ENCODE measurements around the gene CHMP1B. TPM values are rescaled to one million over a fixed set of nuclear protein-coding genes. Genes with fewer than 3 reads are reported as not detected.
A peak's percentile ranks its signal among the peaks of the same experiment; 100 is the strongest.

Gene CHMP1B
- total and polyA plus RNA-seq, 9 of the 15 experiments (the other 6 are each of a cell fraction or from before 2014, with no cell fraction given) = 12.3 to 29.9 (median 19.0) TPM

- TF ChIP-seq HES1 (IDR thresholded peaks at IDR 0.05; ENCODE audit: low read depth) = no peak
- TF ChIP-seq TFAP4 (CRISPR knock-in tag; IDR thresholded peaks at IDR 0.05; ENCODE audit: borderline replicate concordance) = peak; percentile 78
- no peak for TF ChIP-seq ZFP91 (CRISPR knock-in tag; IDR thresholded peaks at IDR 0.05)
- TF ChIP-seq ZNF699 (CRISPR knock-in tag; IDR thresholded peaks at IDR 0.05; ENCODE audit: insufficient replicate concordance) = no peak
- TF ChIP-seq RNF219 (CRISPR knock-in tag; IDR thresholded peaks at IDR 0.05) = no peak
- TF ChIP-seq WHSC1 (IDR thresholded peaks at IDR 0.05; ENCODE audit: low read length) = no peak
- TF ChIP-seq ERF (CRISPR knock-in tag; IDR thresholded peaks at IDR 0.05) = no peak
- TF ChIP-seq OTX1 (CRISPR knock-in tag; IDR thresholded peaks at IDR 0.05) = no peak
- TF ChIP-seq PREB (CRISPR knock-in tag; IDR thresholded peaks at IDR 0.05) = no peak
- TF ChIP-seq ZNF239 (CRISPR knock-in tag; IDR thresholded peaks at IDR 0.05) = no peak
- peak; percentile 80; the same call in 1 of the 2 replicates for TF ChIP-seq SMARCA4 (IDR thresholded peaks at IDR 0.05)
- no peak for TF ChIP-seq STAT5B (CRISPR knock-in tag; IDR thresholded peaks at IDR 0.05)
- TF ChIP-seq BRF2 (IDR thresholded peaks at IDR 0.05; ENCODE audit: borderline replicate concordance, insufficient read depth, insufficient read length) = no peak
- no peak; the same call in 1 of the 2 replicates for TF ChIP-seq EGR1 (conservative IDR thresholded peaks at IDR 0.05)
- TF ChIP-seq POLR2AphosphoS5 (IDR thresholded peaks at IDR 0.05; ENCODE audit: control insufficient read depth, insufficient read depth, low read depth, low read length) = no peak
- peak; percentile 77 for TF ChIP-seq MEIS2 (IDR thresholded peaks at IDR 0.05; ENCODE audit: partially characterized antibody)
- TF ChIP-seq L3MBTL2 (IDR thresholded peaks at IDR 0.05) = peak; percentile 65
- no peak for TF ChIP-seq ZNF121 (CRISPR knock-in tag; conservative IDR thresholded peaks at IDR 0.05)
- no peak for TF ChIP-seq MED1 (CRISPR knock-in tag; IDR thresholded peaks at IDR 0.05; ENCODE audit: borderline replicate concordance)
- no peak for TF ChIP-seq NR2C1 (IDR thresholded peaks at IDR 0.05)
- TF ChIP-seq NR2C1 (tag; IDR thresholded peaks at IDR 0.05) = no peak
- no peak for TF ChIP-seq SMAD2 (IDR thresholded peaks at IDR 0.05; ENCODE audit: low read depth, low read length)
These were observed 6.1 kb downstream of the CHMP1B start (continued) for GRCh38 chr18:11857177-11857887.
